ENCODE results near the gene TANK.
A peak's percentile ranks its signal among the peaks of the same experiment; 100 is the strongest.

Gene TANK, protein sequence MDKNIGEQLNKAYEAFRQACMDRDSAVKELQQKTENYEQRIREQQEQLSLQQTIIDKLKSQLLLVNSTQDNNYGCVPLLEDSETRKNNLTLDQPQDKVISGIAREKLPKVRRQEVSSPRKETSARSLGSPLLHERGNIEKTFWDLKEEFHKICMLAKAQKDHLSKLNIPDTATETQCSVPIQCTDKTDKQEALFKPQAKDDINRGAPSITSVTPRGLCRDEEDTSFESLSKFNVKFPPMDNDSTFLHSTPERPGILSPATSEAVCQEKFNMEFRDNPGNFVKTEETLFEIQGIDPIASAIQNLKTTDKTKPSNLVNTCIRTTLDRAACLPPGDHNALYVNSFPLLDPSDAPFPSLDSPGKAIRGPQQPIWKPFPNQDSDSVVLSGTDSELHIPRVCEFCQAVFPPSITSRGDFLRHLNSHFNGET

DNA sequence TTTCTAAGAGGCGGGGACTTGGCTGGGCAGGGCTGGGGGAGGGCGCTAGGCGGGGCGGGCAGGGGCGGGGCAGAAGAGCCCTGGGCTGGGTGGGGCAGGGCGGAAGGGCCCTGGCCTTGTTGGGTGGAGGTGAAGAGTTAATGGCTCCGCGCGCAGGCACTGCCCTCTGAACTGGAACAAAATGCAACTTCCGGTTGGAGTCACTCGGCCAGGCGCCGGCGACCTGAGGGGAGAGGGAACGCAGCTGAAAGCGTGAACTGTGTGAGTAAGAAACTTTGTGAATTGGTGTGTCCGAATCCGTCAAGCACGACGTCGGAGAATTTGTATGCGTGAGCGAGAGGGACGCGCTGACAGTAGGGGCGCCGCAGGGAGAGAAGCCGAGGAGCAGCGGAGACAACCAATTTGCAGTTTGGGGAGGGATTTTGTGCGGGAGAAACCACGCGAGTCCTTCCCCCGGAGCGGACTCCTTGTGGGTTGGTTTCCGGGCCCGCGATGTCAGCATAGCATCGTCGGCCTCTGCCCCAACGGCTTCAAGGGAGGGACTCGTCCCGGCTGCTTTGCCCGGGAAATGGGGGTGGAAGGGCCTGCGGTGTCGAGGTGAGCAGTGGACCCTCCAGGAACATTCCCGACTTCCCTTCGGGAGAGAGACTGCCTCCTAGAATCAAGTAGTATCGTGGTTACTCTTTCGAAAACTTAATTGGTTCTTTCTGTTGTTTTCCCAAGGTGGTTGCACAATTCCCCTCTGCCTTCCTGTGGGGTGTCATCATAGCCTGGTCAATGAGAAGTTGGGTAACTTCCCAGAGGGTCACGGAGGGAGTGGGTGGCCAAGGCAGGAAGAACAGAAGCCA lies at the start of gene TANK:
Gene TANK (plus strand): TSS at position 203 of the 848 bp plus-strand sequence. CDS start 19,235 bp downstream, outside the sequence.
- peak; percentile 70 to 97 (median 80) for DNase-seq
- intact Hi-C loops (cut with DNase I), result no loop called here

DNA sequence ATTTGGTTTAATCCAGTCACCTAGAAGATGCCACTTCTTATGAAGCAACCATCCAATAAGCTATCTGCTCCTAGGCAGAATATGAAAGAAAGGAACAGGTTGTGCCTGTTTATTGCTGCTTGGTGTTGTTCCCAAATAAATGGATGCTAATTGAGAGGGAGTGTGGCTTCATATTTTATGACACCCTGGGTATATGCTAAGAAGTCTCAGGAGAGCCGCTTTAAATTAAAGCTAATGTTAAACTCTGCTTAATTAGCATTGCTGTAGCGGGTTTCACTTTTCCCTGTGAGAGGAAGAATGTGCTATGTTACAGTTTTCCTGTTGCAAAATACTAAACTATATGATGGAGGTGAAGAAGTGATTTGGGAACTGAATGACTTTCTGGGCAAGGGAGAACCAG lies 48.7 kb upstream of the TANK start:
- intact Hi-C loops (cut with DNase I), result no loop called here

DNA sequence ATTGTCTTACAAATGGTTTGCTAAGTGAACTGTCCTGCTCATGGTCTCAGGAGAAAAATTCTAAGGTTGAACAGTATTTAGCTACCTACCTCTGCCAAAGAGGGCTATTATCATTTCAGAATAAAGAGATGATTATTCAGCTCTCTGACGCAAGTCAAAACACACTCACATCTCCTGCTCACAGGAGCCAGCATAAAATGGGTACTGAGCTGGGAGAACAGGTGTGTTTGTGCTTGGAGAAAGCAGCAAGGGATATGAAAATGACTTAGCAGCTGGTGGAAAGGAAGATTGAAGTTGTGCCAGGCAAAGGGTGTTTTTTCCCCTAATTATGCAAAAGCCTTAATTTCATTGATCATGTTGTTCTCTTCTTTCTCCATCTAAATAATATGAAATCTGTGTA lies 47.3 kb upstream of the TANK start:
- intact Hi-C loops (cut with DNase I), result no loop called here
- DNase-seq, result no peak

More for the DNA sequence above, 48.7 kb upstream of the TANK start:
- no peak for DNase-seq

DNA sequence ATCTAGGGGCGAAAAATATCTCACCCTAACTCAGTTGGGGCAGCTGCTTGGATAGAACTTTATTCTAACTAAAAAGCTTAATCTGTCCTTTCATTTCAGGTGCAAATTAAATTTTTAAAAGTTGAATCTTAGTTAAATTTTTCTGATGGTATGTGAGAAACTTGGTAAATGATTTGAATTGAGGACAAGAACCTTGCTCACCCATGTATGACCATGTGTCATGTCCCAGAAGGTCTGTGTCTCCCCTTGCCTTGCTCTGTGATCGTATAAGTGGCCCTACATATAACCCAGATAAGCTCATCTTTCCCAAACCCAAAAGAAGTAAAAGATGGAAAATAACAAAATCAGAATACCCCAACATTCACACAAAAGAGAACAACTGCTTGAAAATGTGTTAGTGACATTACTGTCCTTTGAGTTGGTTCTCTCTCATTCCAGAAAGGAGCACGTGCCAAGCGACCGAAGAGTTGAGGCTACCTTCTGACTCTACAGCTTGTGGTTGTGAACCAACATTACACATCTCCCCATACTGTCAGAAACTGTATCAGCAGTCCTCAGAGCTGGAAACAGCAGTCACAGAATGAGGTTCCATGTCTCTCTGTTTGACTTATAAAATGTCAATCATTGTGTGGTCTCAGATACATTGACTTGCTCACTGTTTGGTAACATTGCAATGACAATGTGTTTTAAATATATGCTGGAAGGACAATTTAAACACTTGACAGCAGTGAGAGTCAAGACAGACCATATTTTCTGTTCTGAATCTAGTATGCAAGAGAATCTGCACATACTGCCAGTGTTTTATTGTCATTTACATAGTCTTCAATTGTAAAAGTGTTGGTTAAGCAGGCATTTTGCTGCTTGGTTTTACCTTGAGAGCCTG lies 46.3 kb upstream of the TANK start:
- DNase-seq, result no peak
- intact Hi-C loops (cut with DNase I), result no loop called here

DNA sequence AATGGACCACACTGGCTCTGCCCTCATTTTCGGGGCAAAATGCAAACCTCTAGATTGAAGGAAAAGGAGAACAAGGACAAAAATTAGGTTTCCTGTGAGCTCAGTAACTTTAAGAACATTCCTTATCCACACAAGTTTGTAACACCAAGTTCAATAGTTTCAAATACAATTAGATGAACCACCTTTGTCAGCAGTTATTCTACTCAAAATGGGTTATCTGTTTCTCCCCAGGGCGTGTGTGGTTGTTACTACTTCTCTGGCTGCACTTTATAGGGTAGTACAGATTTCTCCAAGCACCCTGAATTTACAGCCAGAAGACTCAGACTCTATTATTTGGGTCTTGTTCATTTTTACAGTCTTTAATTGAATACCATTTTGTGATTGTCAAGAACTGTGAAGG lies 45.0 kb upstream of the TANK start:
- DNase-seq, result no peak
- intact Hi-C loops (cut with DNase I), result no loop called here

DNA sequence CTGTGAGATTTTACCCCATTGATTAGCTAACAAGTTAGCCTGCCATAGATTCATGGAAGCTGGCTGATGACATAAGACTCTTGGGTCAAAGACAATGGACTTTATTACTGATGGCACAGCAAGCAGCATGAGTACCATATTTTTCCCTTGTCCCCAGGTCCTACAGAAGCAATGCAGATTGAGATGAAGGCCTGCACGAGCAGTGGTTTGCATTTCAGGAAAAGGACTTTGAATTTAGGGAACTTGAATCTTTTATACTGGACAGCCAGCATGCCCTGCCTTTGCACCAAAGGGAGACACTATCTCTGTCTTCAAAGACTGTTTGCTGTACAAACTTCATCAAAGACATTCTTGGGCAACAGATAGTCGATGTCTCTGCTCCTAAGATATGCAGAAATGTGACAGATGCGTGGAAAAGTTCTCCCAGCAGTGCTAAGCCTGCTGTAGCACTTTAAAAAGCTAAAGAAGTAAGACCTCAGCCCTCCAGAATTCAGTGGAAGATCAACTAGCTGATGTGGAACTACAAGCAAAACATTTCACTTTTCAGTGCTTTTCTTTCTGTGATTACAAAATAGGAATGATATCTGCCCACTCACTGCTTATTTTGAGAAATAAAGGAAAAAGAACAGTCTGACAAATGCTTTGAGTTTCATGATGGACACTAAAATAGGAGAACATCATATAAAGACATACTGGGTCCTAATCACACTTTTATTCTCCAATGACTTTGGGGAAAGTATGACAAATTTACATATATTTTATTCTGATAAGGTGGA lies 44.4 kb upstream of the TANK start:
- no peak for DNase-seq
- intact Hi-C loops (cut with DNase I), result no loop called here

DNA sequence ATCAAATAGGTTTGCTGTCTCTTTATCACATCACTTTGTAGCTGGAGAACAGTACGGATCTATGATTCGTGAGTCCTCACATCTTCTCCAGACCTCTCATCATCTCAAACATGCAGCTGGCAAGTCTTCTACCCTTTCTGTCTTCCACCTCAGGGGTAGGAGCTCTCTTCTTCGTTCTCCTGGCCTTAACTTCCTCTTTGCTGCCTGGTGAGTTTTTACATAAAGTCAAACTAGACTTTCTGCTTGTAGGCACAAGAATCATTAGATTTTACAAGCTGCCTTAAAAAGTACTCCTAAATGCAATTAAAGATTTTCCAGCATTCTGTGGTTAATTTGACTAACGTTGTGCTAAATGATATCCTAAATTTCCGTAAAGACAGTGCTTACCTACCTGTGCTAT lies 43.7 kb upstream of the TANK start:
- DNase-seq, result no peak
- intact Hi-C loops (cut with DNase I), result no loop called here

DNA sequence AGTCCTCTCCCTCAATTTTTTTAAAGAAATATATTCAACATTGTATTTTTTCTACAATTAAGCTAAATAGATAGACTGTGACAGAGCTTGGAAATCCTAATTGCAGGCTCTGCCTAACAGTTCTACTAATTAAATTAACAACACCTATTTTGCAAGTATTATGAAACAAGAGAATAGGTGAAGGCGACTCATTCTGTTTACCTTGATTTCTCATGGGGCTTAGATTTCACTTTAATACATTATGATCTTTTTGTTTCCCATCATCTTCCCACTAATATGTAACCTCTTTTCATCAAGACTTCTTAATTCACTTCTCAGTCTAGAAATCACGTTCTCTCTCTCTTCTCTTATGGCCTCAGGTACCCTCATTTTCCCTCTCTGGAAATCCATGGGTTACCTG lies 42.7 kb upstream of the TANK start:
- DNase-seq, result no peak
- intact Hi-C loops (cut with DNase I), result no loop called here

DNA sequence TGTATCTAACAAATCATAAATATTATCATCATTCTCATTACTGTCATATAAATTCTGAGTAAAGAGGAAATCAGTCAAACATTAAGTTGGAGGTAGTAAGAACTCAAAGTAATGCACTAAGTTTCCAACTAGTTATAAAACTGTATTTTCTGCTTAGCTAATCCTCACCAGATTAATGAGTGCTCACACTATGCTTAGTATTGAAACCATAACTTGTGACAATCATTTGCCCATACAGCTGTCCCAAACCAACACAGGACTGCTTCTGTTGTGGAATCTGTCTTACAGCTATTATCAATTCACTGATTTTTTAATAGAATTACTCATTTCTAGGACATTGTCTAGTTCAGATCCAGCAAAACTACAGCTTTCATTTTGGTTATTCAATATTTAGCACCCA lies 41.5 kb upstream of the TANK start:
- DNase-seq, result no peak
- intact Hi-C loops (cut with DNase I), result no loop called here

DNA sequence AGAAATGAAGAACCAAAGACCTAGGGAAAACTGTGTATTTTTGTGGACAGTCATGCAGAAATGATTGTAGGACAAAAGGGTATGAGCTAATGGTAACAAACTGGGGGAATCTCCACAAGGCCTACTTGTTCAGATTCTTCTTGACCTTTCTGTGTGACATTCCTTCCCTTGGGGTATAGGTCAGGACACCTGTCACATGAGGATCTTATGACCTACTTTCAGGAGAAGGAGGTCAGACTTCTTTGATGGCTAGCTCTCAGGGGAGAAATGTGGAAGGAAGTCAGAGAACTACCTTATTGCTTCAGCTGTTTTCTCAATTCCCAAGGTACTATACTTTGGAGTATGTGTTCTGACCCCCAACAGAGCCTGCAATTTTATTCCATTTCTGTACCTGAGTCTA lies 40.7 kb upstream of the TANK start:
- DNase-seq, result no peak
- intact Hi-C loops (cut with DNase I), result no loop called here

DNA sequence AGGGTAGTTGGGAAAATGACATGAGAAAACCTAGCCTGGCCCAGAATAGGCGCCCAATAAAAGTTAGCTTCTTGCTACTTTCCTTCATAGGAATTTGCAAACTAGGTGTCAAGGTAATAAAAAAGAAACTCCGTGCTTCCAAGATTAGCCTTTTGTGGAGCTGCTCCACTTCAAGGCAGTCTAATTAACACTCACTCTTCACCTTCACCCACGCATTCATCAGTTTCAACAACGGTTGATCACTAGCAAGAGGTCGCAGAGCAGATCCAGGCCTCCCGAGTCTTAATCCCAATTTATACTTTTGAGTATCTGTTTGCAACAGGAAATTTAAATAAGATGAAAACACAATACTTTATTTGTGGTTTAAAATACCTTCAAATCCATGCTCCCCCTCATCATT lies 39.5 kb upstream of the TANK start:
- DNase-seq, result no peak
- intact Hi-C loops (cut with DNase I), result no loop called here

DNA sequence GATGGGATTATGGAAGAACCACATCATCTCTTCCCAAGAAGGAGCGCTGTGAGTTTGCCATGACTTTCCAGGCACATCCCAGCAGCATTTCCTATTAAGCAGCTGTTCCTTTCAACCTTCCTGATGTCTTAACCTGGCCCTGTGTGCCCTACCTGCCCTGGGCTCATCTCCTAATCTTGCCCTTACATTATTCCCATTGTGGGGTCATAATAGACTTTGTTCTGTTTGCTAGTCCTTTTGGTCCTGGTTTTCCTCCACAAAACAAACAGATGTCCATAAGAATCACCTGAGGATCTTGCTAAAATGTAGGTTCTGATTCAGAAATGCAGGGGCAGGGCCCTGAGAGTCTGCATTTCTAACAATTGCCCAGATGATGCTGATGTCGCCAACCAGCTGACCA lies 38.6 kb upstream of the TANK start:
- intact Hi-C loops (cut with DNase I), result no loop called here
- no peak for DNase-seq

DNA sequence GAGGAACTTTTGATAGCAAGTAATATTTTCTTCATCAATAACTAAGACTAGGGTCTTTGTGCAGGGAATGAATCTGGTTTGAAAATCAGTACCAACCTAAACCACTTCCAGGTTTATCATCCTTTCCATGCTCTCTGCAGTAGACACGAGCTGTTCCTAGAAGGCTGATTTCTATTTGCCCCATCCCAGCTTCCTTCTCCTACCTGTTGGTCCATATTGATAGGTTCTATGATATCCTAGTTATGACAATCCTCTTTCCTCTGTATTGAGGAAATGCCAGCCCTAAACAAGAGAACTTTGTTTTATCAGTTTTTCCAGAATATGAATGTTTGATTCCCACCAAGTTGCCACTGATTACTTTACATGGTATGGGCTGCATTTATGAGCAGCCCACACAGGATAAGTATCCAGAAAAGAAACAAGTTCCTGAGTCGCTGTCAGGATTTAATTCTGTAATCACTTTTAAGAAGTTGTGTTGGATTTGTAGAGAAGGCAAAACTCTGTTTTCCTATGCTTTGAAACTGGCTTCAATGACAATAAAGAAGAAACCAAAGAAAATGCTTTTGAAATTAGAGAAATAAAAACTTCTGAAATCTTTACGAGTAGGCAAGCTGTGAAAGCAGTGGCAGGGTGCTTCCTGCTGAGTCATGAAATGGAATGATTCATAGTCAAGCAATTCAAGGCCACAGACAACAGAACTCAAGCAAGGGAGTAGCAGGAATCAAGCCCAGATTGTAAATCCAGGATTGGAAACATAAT lies 37.3 kb upstream of the TANK start:
- intact Hi-C loops (cut with DNase I), result no loop called here
- peak in 3 of 10 donors; percentile 13 to 73 (median 37) for DNase-seq

DNA sequence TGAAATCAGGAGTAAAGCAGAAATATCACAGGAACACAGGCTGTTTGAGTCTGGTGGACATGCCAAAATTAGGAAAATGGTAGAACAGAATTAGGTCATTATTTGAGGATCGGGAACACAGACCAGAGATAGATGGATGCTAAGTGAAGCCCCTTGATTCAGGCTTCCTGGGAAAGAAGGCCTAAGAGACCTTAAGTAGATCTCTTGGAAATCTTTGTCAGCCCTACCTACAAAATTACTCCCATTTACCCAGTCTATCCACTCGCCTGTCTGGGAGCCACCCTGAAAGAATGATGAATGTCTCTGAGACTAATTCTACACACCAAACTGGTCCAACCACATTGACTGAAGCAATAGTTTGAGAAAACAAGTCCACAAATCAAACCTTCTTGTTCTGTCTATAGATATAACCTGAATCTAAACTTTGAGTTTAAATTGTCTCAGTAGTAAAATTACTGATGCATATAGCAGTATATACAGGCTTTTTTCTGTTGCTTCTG lies 36.6 kb upstream of the TANK start:
- no peak for DNase-seq
- intact Hi-C loops (cut with DNase I), result no loop called here

DNA sequence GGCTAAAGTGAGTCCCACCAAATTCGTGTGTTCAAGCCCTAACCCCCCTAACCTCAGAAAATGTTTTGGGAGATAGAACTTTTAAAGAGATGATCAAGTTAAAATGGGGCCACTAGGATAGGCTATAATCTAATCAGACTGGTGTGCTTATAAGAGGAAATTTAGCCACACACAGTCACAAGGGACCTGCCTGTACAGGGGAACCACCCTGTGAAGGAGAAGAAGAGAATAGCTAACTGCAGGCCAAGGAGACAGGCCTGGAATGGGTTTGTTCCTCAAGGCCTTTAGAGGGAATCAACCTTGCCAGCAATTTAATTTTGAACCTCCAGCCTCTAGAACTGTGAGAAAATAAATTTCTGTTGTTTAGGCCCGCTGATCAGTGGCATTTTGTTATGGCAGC lies 36.0 kb upstream of the TANK start:
- intact Hi-C loops (cut with DNase I), result no loop called here
- no peak for DNase-seq

DNA sequence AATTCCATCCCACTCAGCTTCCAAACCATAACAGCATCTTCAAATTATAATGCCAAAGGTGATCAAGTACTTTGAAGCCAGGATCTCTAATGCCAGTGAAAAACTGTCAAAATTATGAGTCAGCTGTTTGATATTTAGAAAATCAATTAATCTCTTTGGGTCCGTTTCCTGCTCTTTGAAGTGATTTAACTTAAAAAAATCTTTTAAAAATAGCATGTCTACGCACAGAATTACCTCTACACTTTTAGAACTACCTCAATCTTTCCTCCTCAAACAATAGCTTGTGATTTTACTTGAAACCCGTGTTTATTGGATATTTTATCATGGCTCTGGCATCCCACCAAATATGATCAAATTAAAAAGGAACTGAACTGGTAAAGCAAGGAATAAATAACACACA lies 31.3 kb upstream of the TANK start:
- intact Hi-C loops (cut with DNase I), result no loop called here
- no peak for DNase-seq

DNA sequence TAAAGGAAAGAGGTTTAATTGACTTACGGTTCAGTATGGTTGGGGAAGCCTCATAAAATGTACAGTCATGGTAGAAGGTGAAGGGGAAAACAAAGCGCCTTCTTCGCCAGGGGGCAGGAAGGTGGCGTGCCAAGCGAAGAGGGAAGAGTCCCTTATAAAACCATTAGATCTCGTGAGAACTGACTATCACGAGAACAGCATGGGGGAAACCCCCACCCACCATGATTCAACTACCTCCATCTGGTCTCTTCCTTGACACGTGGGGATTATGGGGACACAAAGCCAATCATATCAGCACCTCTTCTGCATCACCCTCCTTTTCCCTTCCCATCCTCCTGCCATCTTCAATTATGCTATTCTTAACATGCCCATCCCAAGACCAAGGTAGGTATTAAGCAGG lies 29.9 kb upstream of the TANK start:
- intact Hi-C loops (cut with DNase I), result no loop called here

DNA sequence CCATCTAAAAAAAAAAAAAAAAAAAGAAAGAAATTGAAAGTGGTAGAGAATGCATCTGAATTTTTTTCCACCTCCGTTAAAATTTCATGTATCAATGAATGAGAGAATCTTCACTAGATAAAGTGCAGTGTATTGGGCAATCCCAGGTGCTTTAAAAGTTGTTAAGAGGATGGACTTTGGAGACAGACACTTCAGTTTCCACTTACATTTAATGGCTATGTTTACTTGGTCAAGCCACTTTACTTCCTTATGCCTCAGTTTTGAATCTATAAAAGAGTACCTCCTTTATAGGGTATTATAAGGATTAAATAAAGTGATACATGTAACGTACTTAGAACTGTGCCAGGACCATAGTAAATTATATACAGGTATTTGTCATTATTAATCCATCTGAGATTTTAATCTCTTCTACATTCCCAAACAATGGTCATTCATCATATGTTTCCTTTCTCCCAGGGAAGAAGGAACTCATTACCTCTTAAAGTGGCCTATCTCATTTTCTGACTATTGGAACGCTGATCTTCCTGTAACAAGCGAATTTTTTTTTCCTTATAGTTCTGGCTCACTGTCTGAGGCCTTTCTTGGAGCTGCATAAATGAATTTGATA lies 29.1 kb upstream of the TANK start:
- DNase-seq, result no peak
- intact Hi-C loops (cut with DNase I), result no loop called here

More for the DNA sequence above, 29.9 kb upstream of the TANK start:
- DNase-seq, result no peak

DNA sequence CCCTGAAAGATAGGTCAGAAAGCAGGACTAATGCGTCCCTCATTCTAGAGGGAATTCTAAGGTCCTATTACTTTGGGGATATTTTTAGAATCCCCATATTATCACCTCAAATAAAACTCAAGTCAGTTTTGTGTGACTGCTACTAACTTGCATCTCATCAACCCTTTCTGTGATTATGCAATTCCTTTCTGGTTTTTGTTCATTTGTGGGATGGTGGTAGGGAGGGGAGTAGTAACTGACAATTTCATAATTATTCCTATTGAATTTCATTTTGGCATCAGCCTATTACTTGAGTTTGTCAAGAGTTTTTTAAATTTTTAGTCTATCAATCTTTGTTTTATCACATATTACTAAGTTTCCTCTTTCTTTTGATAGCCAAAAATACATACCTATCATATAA lies 28.4 kb upstream of the TANK start:
- no peak for DNase-seq
- intact Hi-C loops (cut with DNase I), result no loop called here
